H1 (cell line): ENCODE data around the gene IL31RA.

Experiments used
- CHD1 ChIP-seq: IDR thresholded peaks from 2 replicates; pipeline ENCODE4 v1.6.1; 2012; ENCODE audit warnings: low read depth, low read length, improper control_type of control experiment
- CTCF ChIP-seq, 3 experiments: IDR thresholded peaks; 1 replicate in 2 of 3; 2 replicates in 1 of 3; pipeline versions ENCODE4 v1.5.1 to v1.6.1; 2011; ENCODE audit warnings: low read length in 3 of 3, mild to moderate bottlenecking in 3 of 3, inconsistent platforms in 2 of 3, low read depth in 1 of 3, moderate library complexity in 1 of 3; ENCODE audit not compliant: insufficient read depth in 1 of 3; ENCODE audit errors: control extremely low read depth in 1 of 3
- EP300 ChIP-seq, 2 experiments: IDR thresholded peaks; 1 replicate in 1 of 2; 2 replicates in 1 of 2; pipeline ENCODE4 v1.6.1; 2011 to 2012; ENCODE audit warnings: low read depth in 2 of 2, low read length in 2 of 2, mild to moderate bottlenecking in 2 of 2, borderline replicate concordance in 1 of 2, inconsistent platforms in 1 of 2, moderate library complexity in 1 of 2
- MAFK ChIP-seq: IDR thresholded peaks from 2 replicates; pipeline ENCODE4 v1.6.1; 2012; ENCODE audit warnings: low read depth, mild to moderate bottlenecking, improper control_type of control experiment, low read length
- POLR2A ChIP-seq, 2 experiments: IDR thresholded peaks; 1 replicate in 1 of 2; 2 replicates in 1 of 2; pipeline ENCODE4 v1.6.1; 2011; ENCODE audit warnings: low read depth in 2 of 2, low read length in 2 of 2, mild to moderate bottlenecking in 2 of 2; ENCODE audit errors: control extremely low read depth in 1 of 2
- RAD21 ChIP-seq, 2 experiments: IDR thresholded peaks in 1 of 2; conservative IDR thresholded peaks in 1 of 2; 2 replicates each; pipeline ENCODE4 v1.6.1; 2011; ENCODE audit warnings: low read depth in 2 of 2, low read length in 2 of 2, improper control_type of control experiment in 1 of 2, inconsistent platforms in 1 of 2, mild to moderate bottlenecking in 1 of 2, moderate library complexity in 1 of 2
- SP1 ChIP-seq: IDR thresholded peaks from 2 replicates; pipeline ENCODE4 v1.6.1; 2011; ENCODE audit warnings: low read depth, low read length

DNA sequence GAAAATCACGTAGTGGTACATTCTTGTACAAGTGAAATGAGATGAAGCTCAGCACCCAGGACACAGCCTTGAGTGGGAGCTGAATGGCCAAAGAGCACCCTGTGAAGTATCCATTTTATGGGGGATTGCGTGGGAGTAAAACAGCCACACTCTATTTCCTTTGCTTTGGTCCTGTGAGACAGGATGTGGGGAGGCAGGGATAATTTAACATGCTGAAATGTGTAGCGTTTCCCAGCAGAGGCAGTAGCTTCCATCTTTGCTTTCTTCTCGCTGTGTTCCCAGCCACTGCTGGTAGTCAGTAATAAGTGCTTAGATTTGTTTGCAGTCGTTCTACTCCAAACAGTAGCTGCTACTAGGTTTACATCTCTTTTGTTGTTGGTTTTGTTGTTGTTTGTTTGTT, 4.4 kb downstream of the IL31RA start:
- no peak for TF ChIP-seq EP300 (IDR thresholded peaks at IDR 0.05; ENCODE audit: borderline replicate concordance in 1 of 2, low read depth in 2 of 2, low read length in 2 of 2)
- no peak for TF ChIP-seq POLR2A (IDR thresholded peaks at IDR 0.05; ENCODE audit: control extremely low read depth in 1 of 2, low read depth in 2 of 2, low read length in 2 of 2)
- TF ChIP-seq CHD1: no peak
- TF ChIP-seq SP1: no peak
- peak in 1 of 3 experiments; percentile 20; a peak in 1 of 4 replicates for TF ChIP-seq CTCF (IDR thresholded peaks at IDR 0.05; ENCODE audit: control extremely low read depth in 1 of 3, insufficient read depth in 1 of 3, low read depth in 1 of 3, low read length in 3 of 3)
- TF ChIP-seq MAFK: no peak
- peak in 1 of 2 experiments; percentile 31; a peak in 2 of 4 replicates for TF ChIP-seq RAD21 (IDR thresholded peaks at IDR 0.05 in 1 of 2, conservative IDR thresholded peaks at IDR 0.05 in 1 of 2; ENCODE audit: low read depth in 2 of 2, low read length in 2 of 2)
